ENCODE results near the gene FRAT1.

- TF ChIP-seq, protein P1, sequence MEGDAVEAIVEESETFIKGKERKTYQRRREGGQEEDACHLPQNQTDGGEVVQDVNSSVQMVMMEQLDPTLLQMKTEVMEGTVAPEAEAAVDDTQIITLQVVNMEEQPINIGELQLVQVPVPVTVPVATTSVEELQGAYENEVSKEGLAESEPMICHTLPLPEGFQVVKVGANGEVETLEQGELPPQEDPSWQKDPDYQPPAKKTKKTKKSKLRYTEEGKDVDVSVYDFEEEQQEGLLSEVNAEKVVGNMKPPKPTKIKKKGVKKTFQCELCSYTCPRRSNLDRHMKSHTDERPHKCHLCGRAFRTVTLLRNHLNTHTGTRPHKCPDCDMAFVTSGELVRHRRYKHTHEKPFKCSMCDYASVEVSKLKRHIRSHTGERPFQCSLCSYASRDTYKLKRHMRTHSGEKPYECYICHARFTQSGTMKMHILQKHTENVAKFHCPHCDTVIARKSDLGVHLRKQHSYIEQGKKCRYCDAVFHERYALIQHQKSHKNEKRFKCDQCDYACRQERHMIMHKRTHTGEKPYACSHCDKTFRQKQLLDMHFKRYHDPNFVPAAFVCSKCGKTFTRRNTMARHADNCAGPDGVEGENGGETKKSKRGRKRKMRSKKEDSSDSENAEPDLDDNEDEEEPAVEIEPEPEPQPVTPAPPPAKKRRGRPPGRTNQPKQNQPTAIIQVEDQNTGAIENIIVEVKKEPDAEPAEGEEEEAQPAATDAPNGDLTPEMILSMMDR (tag by site-specific recombination; IDR thresholded peaks at IDR 0.05) = no peak
- TF ChIP-seq ZBTB21 (tag by site-specific recombination; IDR thresholded peaks at IDR 0.05) (no peak), ZFP69B (tag by site-specific recombination; IDR thresholded peaks at IDR 0.05) (no peak), ZNF350 (tag by site-specific recombination; IDR thresholded peaks at IDR 0.05) (no peak), ZNF707 (tag by site-specific recombination; IDR thresholded peaks at IDR 0.05) (no peak), ZBTB11 (tag by site-specific recombination; conservative IDR thresholded peaks at IDR 0.05; ENCODE audit: low read depth) (no peak), ZNF10 (tag by site-specific recombination; IDR thresholded peaks at IDR 0.05) (no peak)
- TF ChIP-seq, protein P2, sequence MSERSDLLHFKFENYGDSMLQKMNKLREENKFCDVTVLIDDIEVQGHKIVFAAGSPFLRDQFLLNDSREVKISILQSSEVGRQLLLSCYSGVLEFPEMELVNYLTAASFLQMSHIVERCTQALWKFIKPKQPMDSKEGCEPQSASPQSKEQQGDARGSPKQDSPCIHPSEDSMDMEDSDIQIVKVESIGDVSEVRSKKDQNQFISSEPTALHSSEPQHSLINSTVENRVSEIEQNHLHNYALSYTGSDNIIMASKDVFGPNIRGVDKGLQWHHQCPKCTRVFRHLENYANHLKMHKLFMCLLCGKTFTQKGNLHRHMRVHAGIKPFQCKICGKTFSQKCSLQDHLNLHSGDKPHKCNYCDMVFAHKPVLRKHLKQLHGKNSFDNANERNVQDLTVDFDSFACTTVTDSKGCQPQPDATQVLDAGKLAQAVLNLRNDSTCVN (tag by site-specific recombination; optimal IDR thresholded peaks at IDR 0.05) = no peak
Observed at GRCh38 chr10:97358349-97358748, 39.3 kb downstream of the FRAT1 start.
